HepG2 (cell line): ENCODE measurements around the gene BCL7A. TPM values are rescaled to one million over a fixed set of nuclear protein-coding genes. Genes with fewer than 3 reads are reported as not detected.

ENCODE experiments used
- CENPT ChIP-seq: sonication (generic); formaldehyde crosslinking; IDR thresholded peaks from 2 replicates; pipeline ENCODE4 v1.8.0; 2022; ENCODE audit warnings: low read depth, mild to moderate bottlenecking, moderate library complexity, missing genetic modification reagents
- DPF2 ChIP-seq: sonication (generic); formaldehyde crosslinking; IDR thresholded peaks from 2 replicates; pipeline ENCODE4 v1.4.0; 2020; ENCODE audit warnings: mild to moderate bottlenecking, low read depth, missing genetic modification reagents, borderline replicate concordance
- ETV5 ChIP-seq: IDR thresholded peaks from 2 replicates; pipeline ENCODE4 v1.6.1; 2018; ENCODE audit warnings: missing biosample characterization, missing genetic modification reagents, inconsistent platforms, borderline replicate concordance
- GLI4 ChIP-seq: sonication (generic); formaldehyde crosslinking; IDR thresholded peaks from 2 replicates; pipeline ENCODE4 v1.5.1; 2020; ENCODE audit warnings: missing genetic modification reagents, mild to moderate bottlenecking, moderate library complexity, borderline replicate concordance
- HIVEP1 ChIP-seq: sonication (generic); formaldehyde crosslinking; IDR thresholded peaks from 2 replicates; pipeline ENCODE4 v1.4.0; 2020; ENCODE audit warnings: mild to moderate bottlenecking, missing genetic modification reagents
- HMG20B ChIP-seq: conservative IDR thresholded peaks from 2 replicates; pipeline ENCODE4 v1.6.1; 2016; ENCODE audit warnings: missing genetic modification reagents, missing compliant biosample characterization
- HMGA1 ChIP-seq: sonication (generic); formaldehyde crosslinking; conservative IDR thresholded peaks from 2 replicates; pipeline ENCODE4 v1.4.0; 2020; ENCODE audit warnings: missing genetic modification reagents
- IKZF1 ChIP-seq: fragments of 450-650 bp; IDR thresholded peaks from 2 replicates; pipeline ENCODE4 v1.7.1; 2016
- PBX2 ChIP-seq: IDR thresholded peaks from 2 replicates; pipeline ENCODE4 v1.6.1; 2016; ENCODE audit warnings: control low read depth
- RNF2 ChIP-seq: fragments of 450-650 bp; conservative IDR thresholded peaks from 2 replicates; pipeline ENCODE4 v1.6.1; 2016; ENCODE audit warnings: low read depth
- TCF12 ChIP-seq, 2 experiments: fragments of 450-650 bp in 1 of 2; sonication (generic) in 1 of 2; formaldehyde crosslinking in 1 of 2; IDR thresholded peaks; 2 replicates each; pipeline versions ENCODE4 v1.6.1 to v1.8.0; 2017 to 2022; ENCODE audit warnings: antibody characterized with exemption in 1 of 2, mild to moderate bottlenecking in 1 of 2, missing genetic modification reagents in 1 of 2, moderate library complexity in 1 of 2
- TFDP1 ChIP-seq: IDR thresholded peaks from 2 replicates; pipeline ENCODE4 v1.6.1; 2016; ENCODE audit warnings: missing compliant biosample characterization, missing genetic modification reagents, borderline replicate concordance
- TMF1 ChIP-seq: sonication (generic); formaldehyde crosslinking; IDR thresholded peaks from 2 replicates; pipeline ENCODE4 v1.8.1; 2022; ENCODE audit warnings: low read depth, missing genetic modification reagents
- UBTF ChIP-seq: sonication (generic); formaldehyde crosslinking; IDR thresholded peaks from 2 replicates; pipeline ENCODE4 v1.4.0; 2020; ENCODE audit warnings: mild to moderate bottlenecking, missing genetic modification reagents
- ZGPAT ChIP-seq: IDR thresholded peaks from 2 replicates; pipeline ENCODE4 v1.6.1; 2016; ENCODE audit warnings: mild to moderate bottlenecking
- ZMYM2 ChIP-seq: sonication (generic); formaldehyde crosslinking; IDR thresholded peaks from 2 replicates; pipeline ENCODE4 v1.8.0; 2022; ENCODE audit warnings: mild to moderate bottlenecking, missing genetic modification reagents
- ZNF180 ChIP-seq: sonication (generic); formaldehyde crosslinking; IDR thresholded peaks from 2 replicates; pipeline ENCODE4 v1.4.0; 2020; ENCODE audit warnings: low read depth, missing genetic modification reagents, borderline replicate concordance
- ZNF652 ChIP-seq: IDR thresholded peaks from 2 replicates; pipeline ENCODE4 v1.6.1; 2016; ENCODE audit warnings: low read depth, borderline replicate concordance
- ZSCAN12 ChIP-seq: sonication (generic); formaldehyde crosslinking; IDR thresholded peaks from 2 replicates; pipeline ENCODE4 v1.9.0; 2021; ENCODE audit warnings: mild to moderate bottlenecking, missing genetic modification reagents
- polyA plus RNA-seq, 8 experiments: library from polyadenylated mRNA; depleted of rRNA in 3 of 8; stranded (reverse) in 7 of 8; unstranded in 1 of 8; fragments of >200 nt; fragmentation: Illumina TruSeq in 4 of 8; extraction: Trizol in 4 of 8; gene quantifications; 2 replicates each; pipeline versions ENCODE4 v1.2.1 to v1.2.3, GENCODE V29; 2011 to 2016; ENCODE audit warnings: low read depth in 4 of 8, missing spikeins in 1 of 8, mixed read lengths in 1 of 8; ENCODE audit not compliant: insufficient read depth in 1 of 8
- total RNA-seq, 5 experiments: library from RNA; depleted of rRNA; stranded (reverse); fragments of >200 nt; fragmentation: Illumina TruSeq; extraction: Trizol; gene quantifications; 2 replicates each; pipeline ENCODE4 v1.2.3, GENCODE V29; 2016; ENCODE audit warnings: low read depth in 1 of 5
- TF ChIP-seq, protein P1 (sequence below): sonication (generic); formaldehyde crosslinking; IDR thresholded peaks from 2 replicates; pipeline ENCODE4 v1.9.0; 2021; ENCODE audit warnings: missing genetic modification reagents, mild to moderate bottlenecking, borderline replicate concordance

BCL7A gene
- total and polyA plus RNA-seq, 2 of the 13 experiments (the other 11 are each of a cell fraction or from before 2014, with no cell fraction given) = 4.1 to 6.2 TPM

DNA sequence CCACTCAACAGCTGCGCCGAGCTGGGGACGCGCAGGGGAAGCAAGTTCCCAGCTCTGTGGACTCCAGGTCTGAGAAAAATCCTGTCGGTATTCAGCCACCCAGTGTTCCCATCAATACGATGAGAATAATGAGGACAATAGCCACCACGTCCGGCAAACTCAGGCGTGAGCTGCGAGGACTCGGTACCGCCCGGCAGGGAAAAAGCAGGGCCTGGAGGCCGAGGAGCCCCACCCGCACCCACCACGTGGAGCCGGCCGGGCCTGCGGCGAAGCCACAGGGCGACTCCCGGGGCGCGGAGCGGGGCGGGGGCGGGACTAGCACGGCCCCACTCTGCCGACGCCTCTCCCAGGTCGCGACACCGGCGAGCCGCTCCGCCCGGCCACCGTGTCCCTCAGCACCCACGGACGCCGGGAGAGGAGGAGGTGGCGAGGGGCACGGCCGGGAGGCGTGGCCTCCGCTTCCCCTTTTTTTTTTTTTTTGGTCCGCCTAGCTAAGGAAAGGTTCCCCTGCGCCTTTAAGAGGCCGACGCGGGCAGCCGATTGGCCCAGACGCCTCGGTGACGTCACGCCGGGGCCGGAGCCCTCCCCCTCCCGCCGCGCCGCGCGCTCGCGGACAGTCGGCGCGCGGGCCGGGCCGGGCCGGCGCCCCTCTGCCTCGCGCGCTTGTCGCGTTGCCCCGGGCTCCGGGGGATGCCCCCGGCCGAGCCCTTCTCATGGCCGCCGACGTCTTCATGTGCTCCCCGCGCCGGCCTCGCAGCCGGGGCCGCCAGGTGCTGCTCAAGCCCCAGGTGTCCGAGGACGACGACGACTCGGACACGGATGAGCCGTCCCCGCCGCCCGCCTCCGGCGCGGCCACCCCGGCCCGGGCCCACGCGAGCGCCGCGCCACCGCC lies 56.7 kb downstream of the BCL7A start, which contains the start of gene MLXIP (continued):
- TF ChIP-seq TFDP1 (CRISPR knock-in tag) (peak; percentile 84; the same call in 1 of the 2 replicates), ZNF652 (CRISPR knock-in tag) (no peak), HIVEP1 (CRISPR knock-in tag) (no peak), UBTF (CRISPR knock-in tag) (peak; percentile 19; the same call in 1 of the 2 replicates), ZSCAN12 (CRISPR knock-in tag) (peak; percentile 80; the same call in 1 of the 2 replicates), CENPT (CRISPR knock-in tag) (peak; percentile 69; the same call in 1 of the 2 replicates), HMG20B (CRISPR knock-in tag) (no peak), HMGA1 (CRISPR knock-in tag) (no peak), IKZF1 (no peak), ZNF180 (no peak), PBX2 (no peak), GLI4 (peak; percentile 95; the same call in 1 of the 2 replicates), ETV5 (CRISPR knock-in tag) (peak; percentile 24; the same call in 1 of the 2 replicates), RNF2 (peak; percentile 95), TMF1 (CRISPR knock-in tag) (peak; percentile 78; the same call in 1 of the 2 replicates), TCF12 (IDR thresholded peaks at IDR 0.05) (no peak), TCF12 (CRISPR knock-in tag; IDR thresholded peaks at IDR 0.05) (0 out of 2 replicates have a peak, but pooled peaks have one; percentile 32), ZGPAT (CRISPR knock-in tag) (peak; percentile 69; the same call in 1 of the 2 replicates), DPF2 (no peak), ZMYM2 (0 out of 2 replicates have a peak, but pooled peaks have one; percentile 15)
- TF ChIP-seq, protein P1, sequence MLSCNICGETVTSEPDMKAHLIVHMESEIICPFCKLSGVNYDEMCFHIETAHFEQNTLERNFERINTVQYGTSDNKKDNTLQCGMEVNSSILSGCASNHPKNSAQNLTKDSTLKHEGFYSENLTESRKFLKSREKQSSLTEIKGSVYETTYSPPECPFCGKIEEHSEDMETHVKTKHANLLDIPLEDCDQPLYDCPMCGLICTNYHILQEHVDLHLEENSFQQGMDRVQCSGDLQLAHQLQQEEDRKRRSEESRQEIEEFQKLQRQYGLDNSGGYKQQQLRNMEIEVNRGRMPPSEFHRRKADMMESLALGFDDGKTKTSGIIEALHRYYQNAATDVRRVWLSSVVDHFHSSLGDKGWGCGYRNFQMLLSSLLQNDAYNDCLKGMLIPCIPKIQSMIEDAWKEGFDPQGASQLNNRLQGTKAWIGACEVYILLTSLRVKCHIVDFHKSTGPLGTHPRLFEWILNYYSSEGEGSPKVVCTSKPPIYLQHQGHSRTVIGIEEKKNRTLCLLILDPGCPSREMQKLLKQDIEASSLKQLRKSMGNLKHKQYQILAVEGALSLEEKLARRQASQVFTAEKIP (CRISPR knock-in tag) = no peak
